Measurements from ENCODE around the gene GPI.
"Not testable (repeated sequence)": the region's sequence is repeated elsewhere in the genome, so short reads cannot be mapped to it uniquely, and the experiment has no call there.

The GPI gene

GRCh38 chr19:34368338-34368737 lies 3.3 kb downstream of the GPI start:
- no peak for DNase-seq (ENCODE audit: low read depth)

GRCh38 chr19:34369166-34369565 lies 4.2 kb downstream of the GPI start:
- not testable (repeated sequence) for DNase-seq (ENCODE audit: low read depth)

- DNase-seq (ENCODE audit: low read depth), result no peak
Measured at GRCh38 chr19:34370117-34370516, 5.1 kb downstream of the GPI start.

- DNase-seq (ENCODE audit: low read depth), result no peak
Measured at GRCh38 chr19:34370983-34371382, 6.0 kb downstream of the GPI start.

DNA sequence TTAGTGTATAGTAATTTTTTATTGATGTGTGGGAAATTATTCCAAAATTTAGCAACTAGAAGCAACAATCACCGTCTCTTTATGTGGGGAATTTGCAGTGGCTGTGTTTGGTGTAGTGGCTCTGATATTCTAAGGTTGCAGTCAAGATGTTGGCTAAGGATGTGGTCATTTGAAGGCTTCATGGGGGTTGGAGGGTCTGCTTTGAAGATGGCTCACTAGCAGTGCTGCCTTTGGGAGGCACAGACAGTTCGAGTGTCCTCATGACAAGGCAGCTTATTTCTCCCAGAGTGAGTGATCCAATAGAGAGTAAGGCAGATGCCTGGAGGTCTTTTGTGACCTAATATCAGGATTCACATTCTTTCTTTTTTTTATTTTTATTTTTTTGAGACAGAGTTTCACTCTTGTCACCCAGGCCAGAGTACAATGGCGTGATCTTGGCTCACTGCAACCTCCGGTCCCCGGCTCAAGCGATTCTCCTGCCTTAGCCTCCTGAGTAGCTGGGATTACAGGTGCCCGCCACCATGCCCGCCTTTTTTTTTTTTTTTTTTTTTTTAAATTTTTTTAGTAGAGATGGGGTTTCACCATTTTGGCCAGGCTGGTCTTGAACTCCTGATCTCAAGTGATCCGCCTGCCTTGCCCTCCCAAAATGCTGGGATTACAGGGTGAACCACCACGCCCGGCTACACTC lies 8.7 kb downstream of the GPI start:
- DNase-seq (ENCODE audit: low read depth), result no peak

DNA sequence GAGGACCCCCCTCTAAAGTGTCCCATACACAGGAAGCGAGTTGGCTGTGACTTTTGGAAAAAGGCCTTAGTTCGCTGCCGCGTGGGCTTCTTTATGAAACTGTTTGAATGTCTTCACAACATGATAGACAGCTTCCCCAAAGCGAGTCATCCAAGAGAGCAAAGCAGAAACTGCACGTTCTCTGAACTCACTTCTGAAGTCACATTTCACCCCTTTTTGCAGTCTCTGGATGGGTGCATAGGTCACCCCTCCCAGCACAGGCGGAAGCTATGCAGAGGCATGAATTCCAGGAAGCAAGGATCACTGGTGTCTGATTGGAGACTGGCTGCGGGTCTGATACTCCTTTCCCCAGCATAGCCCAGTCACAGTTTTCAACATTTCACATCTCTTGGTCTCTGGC lies 10.6 kb downstream of the GPI start:
- no peak for DNase-seq (ENCODE audit: low read depth)

- no peak for DNase-seq (ENCODE audit: low read depth)
Measured at GRCh38 chr19:34380639-34381241, 15.7 kb downstream of the GPI start.

DNA sequence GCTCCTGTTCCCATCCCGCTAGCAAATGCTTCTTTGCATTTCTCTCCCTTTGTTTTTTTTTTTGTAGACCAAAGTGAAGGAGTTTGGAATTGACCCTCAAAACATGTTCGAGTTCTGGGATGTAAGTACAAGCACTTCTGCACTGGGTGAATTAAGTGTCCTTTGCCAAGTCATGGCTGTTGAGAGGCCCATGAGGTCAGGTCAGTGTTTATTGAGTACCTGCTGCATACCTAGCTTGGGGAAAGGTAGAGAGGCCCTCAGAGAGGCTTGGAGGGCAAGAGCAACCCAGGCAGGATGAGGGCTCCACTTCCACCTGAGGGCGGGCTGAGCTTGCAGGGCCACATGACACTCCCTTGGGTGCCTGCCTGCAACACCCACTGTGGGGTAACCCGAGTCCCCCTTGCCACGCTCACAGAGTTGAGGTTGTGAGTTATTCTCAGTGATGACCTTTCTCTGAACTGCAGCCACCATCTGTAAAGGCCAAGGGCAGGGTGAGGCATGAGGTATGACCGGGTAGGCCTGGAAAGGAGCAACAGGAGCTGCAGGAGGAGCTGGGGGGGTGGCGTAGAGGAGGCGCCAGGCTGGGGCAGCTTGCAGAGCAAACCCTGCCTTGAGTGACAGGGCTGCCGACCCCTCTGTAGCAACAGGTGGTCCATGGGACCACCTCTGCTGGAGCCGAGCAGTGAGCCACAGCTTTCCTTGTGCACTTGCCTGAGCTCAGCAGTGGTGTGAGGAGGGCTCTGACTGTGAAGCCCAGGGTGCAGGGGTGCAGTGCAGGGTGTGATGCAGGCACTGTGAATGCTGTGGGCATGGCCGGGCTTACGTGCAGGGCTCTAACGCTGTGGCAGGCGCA lies 16.6 kb downstream of the GPI start:
- no peak for DNase-seq (ENCODE audit: low read depth)

GRCh38 chr19:34382471-34382870 lies 17.5 kb downstream of the GPI start:
- no peak for DNase-seq (ENCODE audit: low read depth)

GRCh38 chr19:34383599-34383998 lies 18.6 kb downstream of the GPI start:
- no peak for DNase-seq (ENCODE audit: low read depth)

DNA sequence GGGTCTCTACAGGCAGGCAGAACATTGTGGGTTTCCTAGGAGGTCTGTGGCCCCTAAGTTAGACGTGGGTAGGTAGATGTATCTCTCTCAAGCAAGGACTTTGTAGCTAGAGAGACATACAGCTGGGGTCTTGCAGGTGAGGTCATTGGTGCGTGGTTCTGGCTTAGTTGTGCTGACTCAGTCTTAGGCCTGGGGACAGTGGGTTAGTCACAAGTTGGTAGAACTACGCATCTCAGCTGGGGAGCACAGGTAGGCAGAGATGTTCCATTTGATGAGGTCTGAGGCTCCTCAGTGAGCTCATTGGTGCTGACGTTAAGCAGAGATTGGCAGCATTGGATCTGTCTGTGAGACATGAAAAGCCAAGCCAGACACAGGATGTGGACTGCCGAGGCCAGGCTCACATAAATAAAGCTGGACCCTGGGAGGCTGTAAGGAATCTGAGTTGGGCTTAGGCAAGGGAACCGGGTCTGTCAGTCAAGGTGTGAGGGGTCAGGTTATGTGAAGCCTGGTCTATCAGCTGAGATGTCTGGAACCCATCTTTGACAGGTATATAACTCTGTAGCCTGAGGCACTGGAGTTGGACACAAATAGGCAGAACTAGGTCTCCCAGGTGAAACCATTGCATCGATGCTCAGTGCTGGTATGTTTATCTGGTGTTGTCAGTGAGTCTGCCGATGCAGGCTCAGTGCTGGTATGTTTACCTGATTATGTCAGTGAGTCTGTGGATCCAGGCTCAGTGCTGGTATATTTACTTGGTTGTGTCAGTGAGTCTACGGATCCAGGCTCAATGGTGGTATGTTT lies 21.8 kb downstream of the GPI start:
- DNase-seq (ENCODE audit: low read depth), result no peak

DNA sequence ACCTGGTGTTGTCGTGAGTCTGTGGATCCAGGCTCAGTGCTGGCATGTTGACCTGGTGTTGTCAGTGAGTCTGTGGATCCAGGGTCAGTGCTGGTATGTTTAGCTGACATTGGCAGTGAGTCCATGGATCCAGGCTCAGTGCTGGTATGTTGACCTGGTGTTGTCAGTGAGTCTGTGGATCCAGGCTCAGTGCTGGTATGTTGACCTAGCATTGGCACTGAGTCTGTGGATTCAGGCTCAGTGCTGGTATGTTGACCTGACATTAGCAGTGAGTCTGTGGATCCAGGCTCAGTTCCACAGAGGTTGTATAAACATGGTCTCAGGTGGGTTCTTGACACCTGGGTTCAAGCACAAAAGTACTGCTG lies 22.4 kb downstream of the GPI start:
- DNase-seq (ENCODE audit: low read depth), result no peak

GRCh38 chr19:34388745-34389144 lies 23.7 kb downstream of the GPI start:
- not testable (repeated sequence) for DNase-seq (ENCODE audit: low read depth)

GRCh38 chr19:34391813-34392212 lies 26.8 kb downstream of the GPI start:
- no peak for DNase-seq (ENCODE audit: low read depth)

- DNase-seq (ENCODE audit: low read depth), result no peak
Measured at GRCh38 chr19:34393031-34393430, 28.0 kb downstream of the GPI start.

DNA sequence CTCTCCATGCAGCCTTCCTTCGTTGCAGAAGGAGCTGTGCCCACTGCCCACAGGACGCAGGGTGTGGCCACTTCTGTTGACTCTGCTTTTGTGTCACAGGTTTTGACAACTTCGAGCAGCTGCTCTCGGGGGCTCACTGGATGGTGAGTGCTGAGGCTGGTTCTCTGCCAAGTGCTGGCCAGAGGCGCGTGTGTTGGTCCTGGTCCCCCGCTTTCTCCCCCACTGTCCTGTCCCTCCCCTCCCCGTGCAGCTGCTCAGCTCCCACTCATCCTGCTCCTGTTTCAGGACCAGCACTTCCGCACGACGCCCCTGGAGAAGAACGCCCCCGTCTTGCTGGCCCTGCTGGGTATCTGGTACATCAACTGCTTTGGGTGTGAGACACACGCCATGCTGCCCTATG lies 28.6 kb downstream of the GPI start:
- no peak for DNase-seq (ENCODE audit: low read depth)

DNA sequence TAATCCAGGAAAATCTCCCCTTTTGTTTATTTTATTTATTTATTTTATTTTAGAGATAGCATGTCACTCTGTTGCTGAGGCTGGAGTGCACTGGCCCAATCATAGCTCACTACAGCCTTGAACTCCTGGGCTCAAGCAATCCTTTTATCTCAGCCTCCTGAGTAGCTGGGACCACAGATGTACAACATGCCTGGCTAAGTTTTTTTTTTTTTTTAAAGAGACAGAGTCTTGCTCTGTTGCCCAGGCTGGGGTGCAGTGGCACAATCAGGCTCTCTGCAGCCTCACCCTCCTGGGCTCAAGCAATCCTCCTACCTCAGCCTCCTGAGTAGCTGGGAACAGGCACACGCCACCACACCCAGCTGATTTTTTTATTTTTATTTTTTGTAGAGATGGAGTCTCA lies 32.9 kb downstream of the GPI start:
- DNase-seq (ENCODE audit: low read depth), result no peak

GRCh38 chr19:34399886-34400285 lies 34.9 kb downstream of the GPI start:
- DNase-seq (ENCODE audit: low read depth), result no peak

DNA sequence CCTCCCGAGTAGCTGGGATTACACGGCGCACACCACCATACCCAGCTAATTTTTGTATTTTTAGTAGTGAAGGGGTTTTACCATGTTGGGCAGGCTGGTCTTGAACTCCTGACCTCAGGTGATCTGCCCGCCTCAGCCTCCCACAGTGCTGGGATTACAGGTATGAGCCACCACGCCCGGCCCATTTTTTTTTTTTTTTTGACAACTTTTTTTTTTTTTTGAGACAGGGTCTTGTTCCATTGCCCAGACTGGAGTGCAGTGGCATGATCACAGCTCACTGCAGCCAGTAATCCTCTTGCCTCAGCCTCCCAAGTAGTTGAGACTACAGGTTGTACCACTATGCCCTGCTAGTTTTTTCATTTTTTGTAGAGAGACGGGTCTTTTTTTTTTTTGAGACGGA lies 35.8 kb downstream of the GPI start:
- not testable (repeated sequence) for DNase-seq (ENCODE audit: low read depth)

DNA sequence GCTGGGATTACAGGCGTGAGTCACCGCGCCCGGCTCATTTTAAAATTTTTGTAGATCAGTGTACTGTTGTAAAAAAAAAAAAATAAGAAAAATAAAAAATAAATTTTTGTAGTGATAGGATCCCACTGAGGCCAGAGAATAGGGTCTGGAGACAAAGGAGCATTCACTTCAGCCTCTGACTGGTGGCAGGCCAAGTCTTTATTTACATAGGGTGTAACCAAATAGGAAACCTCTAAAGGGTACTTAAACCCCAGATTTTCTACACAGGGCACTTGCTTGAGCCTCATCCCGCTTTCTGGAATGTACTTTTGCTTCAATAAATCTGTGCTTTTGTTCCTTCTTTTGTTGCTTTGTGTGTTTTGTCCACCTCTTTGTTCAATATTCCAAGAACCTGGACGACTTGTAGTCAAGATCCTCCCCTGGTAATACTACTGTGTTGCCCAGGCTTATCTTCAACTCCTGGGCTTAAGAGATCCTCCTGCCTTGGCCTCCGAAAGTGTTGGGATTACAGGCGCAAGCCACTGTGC lies 37.1 kb downstream of the GPI start:
- no peak for DNase-seq (ENCODE audit: low read depth)

- no peak for DNase-seq (ENCODE audit: low read depth)
Measured at GRCh38 chr19:34403784-34404108, 38.8 kb downstream of the GPI start.
